Measurements from ENCODE around the gene HRH1.
"Not testable (repeated sequence)": the region's sequence is repeated elsewhere in the genome, so short reads cannot be mapped to it uniquely, and the experiment has no call there.

HRH1 gene

DNA sequence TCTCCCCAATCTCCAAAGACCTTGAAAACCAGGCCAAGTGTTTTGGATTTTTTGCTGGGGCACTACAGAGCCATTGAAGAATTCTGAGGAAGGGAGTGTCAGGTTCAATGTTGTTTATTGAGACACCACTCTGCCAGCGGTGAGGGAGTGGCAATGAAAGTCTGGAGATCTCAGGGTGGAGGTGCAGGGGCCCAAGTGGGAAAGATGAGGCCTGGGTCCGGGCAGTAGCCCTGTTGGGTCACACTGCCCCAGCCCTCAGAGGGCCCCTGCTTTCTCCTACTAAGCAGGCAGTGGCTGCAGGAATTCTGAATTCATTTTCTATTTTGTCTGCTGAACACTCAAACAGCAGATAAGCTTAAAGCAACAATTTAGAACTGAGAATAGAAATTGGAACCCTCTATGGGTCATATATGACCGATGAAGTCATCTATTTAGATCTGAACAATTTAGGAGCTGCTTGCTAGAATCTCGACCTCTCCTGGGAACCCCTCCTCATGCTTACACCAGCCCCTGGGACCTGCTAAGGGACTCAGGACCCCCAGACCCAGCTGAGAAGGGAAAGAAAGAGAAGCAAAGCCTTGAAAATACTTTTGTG is 17.9 kb downstream of the HRH1 start:
- no peak for DNase-seq (ENCODE audit: low spot score)

DNA sequence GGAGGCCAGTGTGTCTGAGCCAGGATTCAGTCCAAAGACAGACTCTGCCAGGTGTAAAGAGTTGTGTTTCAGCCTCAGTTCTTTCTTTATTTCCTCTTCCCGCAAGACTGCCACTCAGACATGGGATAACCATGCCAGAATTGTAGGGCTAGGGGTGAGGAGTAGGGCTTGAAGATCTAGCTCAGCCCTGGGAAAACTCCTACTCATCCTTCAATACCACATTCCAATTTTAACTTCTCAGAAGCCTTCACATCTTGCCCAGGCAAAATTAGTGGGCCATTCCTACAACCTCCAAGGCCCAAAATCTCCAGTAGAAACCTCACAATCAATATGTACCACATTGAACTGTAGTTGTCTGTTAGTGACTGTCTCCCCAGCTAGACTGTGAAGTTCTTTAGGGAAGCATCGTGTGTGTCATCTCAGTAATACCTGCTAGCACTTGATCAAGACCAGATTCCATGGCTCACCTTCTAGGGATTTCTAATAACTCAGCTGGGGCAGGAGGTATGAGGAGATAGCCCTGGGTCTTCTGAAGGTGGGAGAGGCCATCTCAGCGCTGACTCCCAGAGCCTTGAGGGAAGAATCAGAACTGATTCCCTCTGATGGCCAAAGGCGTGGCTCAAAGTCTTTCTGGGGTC is 19.7 kb downstream of the HRH1 start:
- DNase-seq (ENCODE audit: low spot score): no peak

- DNase-seq (ENCODE audit: low spot score): no peak
Observed at GRCh38 chr3:11178421-11178820, 24.1 kb downstream of the HRH1 start.

GRCh38 chr3:11184328-11184969 is 30.2 kb downstream of the HRH1 start:
- DNase-seq (ENCODE audit: low spot score): not testable (repeated sequence)

DNA sequence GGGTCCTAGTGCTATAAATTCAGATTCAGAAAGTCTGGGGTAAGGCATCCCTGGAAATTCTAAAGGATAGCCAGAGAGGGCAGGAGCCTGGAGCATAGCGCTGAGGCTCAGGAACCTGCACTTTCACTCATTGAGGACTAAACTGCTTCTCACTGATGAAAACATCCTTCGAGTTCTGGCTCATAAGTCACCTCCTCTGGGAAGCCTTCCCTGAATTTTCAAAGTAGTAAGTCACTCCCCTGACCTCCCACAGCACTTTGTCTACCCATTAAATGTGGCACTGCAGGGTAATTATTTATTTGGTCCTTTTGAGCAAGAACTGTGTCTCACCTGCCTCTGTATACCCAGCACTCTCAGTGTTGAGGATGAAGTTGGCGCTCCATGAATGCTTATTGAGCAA is 30.9 kb downstream of the HRH1 start:
- DNase-seq (ENCODE audit: low spot score): no peak

- no peak for DNase-seq (ENCODE audit: low spot score)
Observed at GRCh38 chr3:11185564-11186317, 31.4 kb downstream of the HRH1 start.

GRCh38 chr3:11186318-11186692 is 32.0 kb downstream of the HRH1 start:
- DNase-seq (ENCODE audit: low spot score): no peak

GRCh38 chr3:11186771-11187191 is 32.5 kb downstream of the HRH1 start:
- DNase-seq (ENCODE audit: low spot score): no peak

DNA sequence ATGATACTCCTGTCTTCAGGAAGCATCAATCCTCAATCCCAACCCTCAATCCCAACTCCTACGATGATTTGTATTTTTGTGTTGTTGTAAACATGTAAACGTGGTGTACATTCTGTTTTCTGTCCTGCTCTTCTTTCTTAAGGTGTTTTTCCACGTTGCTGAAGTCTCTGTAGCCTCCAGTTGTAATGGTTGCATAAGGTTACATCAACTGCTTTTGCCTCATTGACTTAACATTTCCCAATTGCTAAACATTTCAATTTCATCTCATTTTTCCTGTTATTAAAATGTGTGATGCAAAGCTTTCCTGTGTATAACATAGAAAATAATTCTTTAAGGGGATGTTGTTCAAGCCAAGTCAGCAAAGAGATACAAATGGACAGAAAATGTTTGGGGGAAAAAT is 33.4 kb downstream of the HRH1 start:
- DNase-seq (ENCODE audit: low spot score): no peak

DNA sequence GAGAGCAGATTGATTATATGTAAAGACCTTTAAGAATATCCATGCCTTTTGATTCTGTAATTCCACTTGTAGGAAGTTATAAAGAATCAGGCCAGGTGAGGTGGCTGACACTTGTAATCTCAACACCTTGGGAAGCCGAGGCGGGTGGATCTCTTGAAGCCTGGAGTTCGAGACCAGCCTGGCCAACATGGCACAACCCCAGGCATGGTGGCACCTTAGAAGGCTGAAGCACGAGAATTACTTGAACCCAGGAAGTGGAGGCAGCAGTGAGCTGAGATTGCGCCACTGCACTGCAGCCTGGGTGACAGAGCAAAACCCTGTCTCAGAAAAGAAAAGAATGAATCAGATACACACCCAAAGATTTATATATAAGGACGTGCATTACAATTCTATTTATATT is 33.9 kb downstream of the HRH1 start:
- no peak for DNase-seq (ENCODE audit: low spot score)

DNA sequence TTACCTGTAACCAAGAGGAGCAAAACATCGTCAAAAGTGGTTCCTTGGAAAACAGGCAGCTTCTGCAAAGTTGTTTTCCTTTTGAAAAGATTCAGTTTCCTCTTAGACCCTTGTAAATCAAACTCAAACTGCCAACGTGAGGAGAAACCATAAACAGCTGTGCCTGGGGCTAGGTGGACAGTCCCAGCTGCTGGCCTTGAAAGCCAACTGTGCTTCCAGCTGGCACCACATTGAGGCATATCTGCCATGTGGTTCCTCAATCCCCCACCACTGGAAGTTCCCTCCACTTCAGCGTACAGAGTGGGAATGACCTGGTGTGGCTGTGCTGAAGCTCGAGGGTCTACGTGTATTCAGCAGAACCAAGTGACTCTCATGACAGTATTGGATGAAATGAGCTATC is 40.9 kb downstream of the HRH1 start:
- DNase-seq (ENCODE audit: low spot score): no peak

DNA sequence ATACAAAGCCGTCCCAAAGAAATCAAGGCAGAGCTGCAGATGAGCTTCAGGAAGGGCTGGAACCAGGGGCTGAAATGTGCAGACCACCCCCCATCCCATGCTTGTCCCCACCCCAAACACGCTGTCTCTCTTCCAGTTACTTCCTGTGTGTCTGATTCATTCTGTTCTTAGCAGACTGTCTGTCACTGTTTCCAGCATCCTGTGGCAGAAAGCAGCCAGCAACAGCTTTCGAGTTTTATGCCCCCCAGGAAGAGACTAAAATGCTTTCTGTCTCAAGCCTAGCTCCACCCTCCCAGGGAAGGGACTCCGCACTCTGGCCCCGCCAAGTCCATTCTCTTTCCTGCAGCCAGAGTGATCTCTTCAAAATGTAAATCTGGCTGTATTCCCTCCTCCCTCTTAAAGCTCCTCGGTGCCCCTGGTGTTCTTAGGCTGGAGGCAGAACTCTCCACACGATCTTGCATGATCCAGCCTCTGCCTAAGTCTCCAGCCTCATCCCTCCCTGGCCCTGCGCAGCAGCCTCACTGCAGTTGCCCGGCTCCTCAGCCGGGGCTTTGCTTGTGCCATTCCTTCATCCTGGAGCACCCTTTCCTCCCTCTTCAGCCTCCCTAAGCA is 41.5 kb downstream of the HRH1 start:
- DNase-seq (ENCODE audit: low spot score): no peak

GRCh38 chr3:11197484-11197883 is 43.2 kb downstream of the HRH1 start:
- no peak for DNase-seq (ENCODE audit: low spot score)

DNA sequence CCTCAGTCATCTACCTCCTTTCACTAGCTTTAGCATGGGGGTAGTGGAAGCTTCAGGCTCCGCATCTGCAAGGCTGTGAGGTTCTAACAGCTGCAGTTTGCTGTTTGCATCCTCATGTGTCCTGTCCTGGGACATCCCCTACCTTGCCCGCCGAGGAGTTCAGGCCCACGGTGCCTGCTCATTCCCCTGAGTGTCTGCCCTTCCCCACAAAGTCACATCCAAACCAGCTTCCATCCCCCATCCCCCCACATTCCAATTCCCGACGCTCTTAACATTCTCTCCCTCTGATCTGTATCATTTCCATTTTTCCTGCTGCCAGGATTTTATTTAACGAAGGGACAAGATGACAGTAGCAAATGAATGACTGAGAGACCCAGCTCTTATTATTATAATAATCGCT is 43.8 kb downstream of the HRH1 start:
- DNase-seq (ENCODE audit: low spot score): no peak

DNA sequence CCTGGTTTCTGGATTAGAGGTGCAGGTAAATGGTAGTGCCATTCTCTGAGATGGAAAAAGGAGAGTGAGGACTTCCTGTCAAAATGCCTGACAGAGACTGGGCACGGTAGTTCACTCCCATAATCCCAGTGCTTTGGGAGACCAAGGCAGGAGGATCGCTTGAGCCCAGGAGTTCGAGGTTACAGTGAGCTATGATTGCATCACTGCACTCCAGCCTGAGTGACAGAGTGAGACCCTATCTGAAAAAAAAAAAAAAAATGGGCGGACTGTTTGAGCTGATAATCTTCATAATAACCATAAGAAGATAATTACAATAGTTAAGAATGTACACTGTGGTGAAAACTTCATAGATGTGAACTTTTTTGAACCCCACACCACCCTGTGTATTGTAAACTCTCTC is 44.2 kb downstream of the HRH1 start:
- DNase-seq (ENCODE audit: low spot score): no peak

- no peak for DNase-seq (ENCODE audit: low spot score)
Observed at GRCh38 chr3:11199902-11200845, 45.9 kb downstream of the HRH1 start.

DNA sequence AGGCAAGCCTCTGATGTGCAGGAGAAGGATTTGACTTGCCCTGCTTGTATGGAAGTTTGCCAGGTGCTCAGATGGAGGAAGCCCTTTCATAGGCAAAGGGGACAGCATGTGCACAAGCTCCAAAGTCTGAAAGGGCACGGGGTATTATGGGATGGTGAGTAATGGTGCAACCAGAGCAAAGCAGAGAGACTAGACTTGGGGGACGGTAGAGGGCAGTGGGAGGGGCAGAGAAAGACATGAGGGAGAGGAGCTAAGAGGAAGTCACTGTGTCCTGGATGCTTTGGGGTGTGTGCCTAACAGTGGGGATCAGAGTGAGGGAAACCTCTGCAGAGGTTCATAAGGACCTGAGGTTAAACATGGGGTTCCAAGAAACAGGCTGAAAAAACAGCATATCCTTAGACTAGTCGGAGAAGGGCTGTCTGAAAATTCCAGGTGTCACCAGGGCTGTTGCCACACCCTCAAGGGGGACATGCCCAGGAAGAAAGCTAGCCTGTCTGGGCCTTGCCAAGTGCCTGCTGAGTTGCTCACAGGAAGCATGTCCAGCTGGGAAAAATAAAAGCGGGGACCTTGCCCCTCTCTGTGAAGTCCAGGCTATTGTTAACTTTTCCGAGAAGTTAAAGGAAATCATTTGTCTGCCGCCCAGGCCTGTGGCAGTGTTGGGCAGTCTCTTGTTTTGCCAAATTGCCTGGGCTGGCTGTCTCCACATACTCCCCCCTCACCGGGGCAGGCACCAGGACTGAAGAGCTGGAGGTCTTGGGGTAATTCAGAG is 47.1 kb downstream of the HRH1 start:
- DNase-seq (ENCODE audit: low spot score): no peak

GRCh38 chr3:11203961-11204360 is 49.7 kb downstream of the HRH1 start:
- no peak for DNase-seq (ENCODE audit: low spot score)

GRCh38 chr3:11204697-11205348 is 50.5 kb downstream of the HRH1 start:
- no peak for DNase-seq (ENCODE audit: low spot score)

DNA sequence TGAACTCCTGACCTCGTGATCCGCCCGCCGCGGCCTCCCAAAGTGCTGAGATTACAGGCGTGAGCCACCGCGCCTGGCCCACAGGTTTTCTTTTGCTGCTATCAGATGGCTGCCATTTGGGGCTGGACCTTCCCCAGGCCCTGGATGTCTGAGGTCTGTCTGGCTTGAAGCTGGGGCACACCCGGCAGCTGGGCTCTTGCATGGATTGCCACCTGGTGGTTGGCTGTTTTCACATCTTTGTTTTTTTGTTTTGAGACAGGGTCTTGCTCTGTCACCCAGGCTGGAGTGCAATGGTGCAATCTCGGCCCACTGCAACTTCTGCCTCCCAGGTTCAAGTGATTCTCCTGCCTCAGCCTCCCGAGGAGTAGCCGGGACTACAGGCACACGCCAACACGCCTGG is 51.6 kb downstream of the HRH1 start:
- DNase-seq (ENCODE audit: low spot score): peak; percentile 13
